HG03039 (cell line): ENCODE data around the gene CDK11B.
"Not testable (repeated sequence)": the region's sequence is repeated elsewhere in the genome, so short reads cannot be mapped to it uniquely, and the experiment has no call there.

Source experiments
- ATAC-seq: cut with Tn5 transposase; IDR thresholded peaks from one replicate; pipeline ENCODE4 v1.9.1; 2021; ENCODE audit warnings: mild to moderate bottlenecking, moderate library complexity; ENCODE audit not compliant: unreplicated experiment

CDK11B gene

DNA sequence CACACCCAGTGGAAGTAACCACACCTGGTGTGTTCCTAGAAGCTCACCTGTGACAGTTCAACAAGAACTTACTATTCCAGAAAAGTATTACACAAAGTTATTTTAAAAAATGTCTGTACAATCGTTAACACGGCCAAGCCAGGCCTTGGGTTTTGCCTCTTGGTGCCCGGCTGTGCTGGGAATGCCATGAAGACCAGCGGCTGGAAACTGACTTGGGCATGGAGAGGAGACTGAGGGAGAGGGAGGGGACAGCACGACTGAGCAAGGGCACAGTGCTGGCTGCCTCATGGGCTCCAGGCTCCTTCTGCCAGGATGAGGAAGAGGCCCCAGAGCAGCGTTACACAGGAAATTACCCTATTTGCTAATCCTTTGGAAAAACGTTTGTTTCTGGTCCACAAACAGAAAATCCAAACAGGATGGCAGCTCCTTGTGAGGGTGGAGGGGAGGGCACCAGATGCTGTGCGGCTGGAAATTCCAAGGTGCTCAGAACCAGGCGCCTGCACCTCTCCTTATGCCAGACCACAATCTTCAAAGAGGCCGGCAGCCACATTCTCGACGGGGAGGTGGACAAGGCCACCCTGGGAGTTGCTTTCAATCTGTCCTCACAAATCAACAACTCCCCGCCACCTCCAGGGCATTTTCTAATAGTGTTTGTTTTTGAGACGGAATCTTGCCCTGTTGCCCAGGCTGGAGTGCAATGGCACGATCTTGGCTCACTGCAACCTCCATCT lies 4.2 kb upstream of the CDK11B start:
- ATAC-seq = not testable (repeated sequence)

DNA sequence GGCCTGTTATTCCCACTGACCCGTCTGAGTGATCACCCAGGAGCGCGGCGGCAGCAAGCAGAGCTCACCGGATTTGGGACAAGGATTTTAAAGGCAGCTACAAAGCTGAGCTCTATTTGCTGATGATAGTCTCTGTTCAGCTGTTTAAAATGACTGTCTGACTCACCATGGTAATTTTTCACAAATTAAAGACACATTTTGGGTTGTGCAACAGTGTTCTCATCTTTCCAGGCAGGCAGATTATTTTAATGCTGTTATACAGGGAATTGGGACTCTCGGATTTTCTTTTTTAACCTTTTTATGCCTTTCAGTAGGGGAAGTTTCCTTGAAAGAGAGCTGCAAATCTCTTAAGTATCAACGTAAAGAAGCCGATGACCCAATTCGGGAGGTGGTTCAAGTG lies 3.6 kb upstream of the CDK11B start:
- ATAC-seq = not testable (repeated sequence)

DNA sequence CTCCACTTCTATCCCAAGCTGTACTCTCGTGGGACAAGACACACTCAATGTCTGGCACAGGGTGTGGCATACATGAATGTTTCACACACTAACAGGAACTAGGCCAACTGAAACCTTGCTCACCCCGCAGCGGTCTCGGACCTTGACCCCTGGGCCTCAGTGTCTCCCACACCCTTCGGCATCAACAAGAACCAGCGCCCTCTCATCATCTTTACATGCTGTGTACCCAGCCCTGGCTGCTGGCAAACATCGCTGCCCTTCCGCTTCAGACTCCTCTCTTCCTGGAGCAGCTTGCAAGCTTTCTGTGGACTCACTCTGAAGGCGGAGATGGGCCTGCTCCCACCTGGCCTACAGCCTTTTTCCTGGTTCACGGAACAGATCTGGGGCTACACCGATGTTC lies 10.5 kb downstream of the CDK11B start:
- not testable (repeated sequence) for ATAC-seq

DNA sequence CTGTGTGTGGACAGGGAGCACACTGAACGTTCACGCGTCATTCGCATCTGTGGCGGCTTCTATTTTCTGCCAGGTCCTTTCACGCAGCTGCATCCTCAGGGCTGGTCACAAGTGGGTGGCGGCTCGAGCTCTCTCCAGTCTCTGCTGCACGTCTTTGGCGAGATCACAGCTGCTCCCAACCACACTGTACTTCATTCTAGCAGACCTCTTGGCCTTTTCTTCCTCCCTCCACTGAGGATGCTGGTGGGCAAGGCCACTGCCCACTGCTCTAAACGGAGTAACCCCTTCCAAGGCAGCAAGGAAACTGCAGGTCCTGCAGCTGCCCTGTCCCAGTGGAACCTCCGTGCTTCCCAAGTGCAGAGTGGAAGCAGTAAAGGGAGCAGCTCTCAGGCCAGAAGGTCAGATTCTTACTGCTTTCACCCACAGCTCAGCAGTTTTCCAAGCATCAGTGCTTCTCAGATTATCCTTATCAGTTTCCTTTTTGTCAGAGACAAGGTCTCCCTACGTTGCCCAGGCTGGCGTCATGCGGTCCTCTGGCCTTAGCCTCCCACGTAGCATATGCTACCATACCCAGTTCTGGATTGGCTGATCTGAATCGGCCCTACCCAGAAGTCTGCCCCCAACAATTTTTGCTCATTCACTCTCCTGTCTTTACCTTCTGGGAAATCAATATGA lies 11.1 kb downstream of the CDK11B start:
- not testable (repeated sequence) for ATAC-seq

DNA sequence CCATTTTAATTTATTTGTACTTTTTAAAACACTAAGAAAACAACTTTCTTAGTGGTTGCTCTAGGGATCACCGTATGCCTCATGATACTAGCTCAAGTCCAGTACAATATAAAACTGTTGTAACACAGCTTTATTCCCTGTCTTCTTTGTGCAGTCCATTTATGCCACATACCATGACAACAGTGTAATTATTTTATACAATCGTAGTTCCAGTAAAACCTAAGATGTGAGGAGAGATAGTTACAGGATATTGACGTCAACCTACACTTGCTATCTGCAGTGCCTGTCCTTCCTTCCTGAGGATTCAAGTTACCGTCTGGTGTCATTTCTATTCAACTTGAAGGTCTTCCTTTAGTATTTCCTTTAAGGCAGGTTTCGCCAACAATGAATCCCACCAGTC lies 12.5 kb downstream of the CDK11B start:
- not testable (repeated sequence) for ATAC-seq

DNA sequence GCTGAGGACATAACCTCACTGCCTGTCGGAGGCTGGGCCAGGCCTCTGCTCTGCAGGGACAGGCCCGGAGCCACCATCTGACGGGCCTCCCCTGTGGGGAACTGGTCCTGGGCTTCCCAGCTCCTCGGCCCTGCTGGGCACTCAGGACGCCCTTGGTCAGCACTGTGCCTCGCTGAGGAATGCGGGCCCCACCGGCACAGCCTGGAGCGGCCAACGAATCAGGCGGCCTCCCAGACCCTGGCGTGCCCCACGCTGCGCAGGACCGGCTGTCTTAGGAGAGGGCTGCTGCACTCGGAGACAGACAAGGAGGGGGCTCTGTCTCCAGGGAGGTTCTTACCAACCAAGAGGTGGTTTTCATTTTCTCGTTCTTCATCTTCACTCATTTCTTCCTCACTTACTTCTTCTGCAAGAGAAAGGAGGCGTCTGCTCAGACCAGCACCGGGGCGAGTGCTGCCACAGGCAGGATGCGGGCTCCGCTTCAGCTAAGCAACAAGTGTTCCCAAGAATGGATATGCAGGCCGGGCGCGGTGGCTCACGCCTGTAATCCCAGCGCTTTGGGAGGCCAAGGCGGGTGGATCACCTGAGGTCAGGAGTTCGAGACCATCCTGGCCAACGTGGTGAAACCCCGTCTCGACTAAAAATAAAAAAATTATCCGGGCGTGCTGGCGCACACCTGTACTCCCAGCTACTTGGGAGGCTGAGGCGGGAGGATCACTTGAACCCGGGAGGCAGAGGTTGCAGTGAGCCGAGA lies 17.9 kb downstream of the CDK11B start:
- not testable (repeated sequence) for ATAC-seq

DNA sequence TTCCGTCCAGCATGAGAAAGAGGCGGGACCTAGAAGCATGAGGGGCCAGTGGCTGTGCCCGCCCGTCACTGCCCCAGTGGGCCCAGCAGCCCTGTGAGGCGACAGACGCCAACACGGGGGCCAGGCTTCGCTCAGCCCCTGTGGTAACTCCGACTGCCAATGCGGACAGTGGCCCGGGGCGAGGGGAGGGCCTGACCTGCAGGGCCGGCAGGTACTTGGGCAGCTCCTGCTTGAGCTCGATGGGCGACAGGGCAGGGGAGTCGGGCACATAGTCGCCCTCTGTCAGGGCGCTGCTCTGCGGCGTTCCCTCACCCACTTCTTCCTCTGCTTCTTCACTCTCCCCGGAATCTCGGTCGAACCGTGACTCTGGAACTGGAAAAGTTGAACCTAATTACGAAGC lies 18.7 kb downstream of the CDK11B start:
- not testable (repeated sequence) for ATAC-seq

DNA sequence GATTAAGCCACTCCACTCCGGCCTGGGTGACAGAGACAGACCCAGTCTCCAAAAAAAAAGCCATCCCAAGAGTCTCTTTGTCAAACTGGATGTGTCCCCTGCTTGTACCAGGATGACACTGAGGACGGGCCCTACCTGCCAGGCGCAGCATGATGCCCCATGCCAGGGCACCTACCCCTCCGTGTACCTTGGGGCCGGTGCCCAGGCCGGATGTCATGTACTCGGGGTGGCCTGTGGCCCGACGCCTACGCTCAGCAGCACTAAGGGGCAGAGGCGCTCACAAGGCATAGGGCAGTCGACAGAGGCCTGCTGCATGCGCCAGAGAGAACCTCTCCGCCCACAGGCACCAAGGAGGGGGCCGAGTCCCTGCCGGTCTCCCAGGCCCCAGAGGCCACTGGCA lies 19.4 kb downstream of the CDK11B start:
- ATAC-seq = not testable (repeated sequence)

DNA sequence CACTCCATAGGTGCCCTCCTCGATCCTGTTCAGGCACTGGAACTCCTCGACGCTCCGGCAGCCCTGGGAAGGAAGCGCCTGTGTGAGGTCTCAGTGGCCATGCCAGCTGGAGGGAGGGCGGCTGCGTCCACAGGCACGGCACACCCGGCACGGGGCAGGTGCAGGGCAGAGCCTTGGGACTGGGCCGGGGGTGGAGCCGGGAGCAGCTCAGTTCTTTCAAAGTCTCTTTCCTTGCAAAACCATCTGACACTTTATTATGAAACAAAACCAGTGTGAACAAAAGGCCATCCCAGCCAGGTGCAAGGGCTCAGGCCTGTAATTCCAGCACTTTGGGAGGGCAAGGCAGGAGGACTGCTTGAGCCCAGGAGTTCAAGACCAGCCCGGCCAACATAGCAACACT lies 20.3 kb downstream of the CDK11B start:
- ATAC-seq = not testable (repeated sequence)

DNA sequence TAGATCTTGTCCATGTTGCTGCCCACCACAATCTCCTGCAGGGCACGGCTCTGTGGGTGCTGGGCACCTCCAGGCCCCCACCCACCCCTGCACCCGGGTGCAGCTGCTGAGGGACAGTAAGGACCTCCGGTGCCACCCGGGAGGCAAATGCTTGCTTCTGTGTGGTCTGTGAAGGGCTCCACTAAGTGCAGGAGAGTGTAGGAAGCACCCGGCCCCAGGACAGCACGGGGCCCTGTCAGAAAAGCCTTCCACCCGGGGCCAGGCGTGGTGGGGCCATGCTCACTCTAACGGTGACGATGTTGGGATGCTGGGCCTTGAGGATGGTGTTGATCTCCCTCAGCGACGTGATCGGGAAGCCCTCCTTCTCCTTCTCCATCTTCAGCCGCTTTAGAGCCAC lies 21.3 kb downstream of the CDK11B start:
- ATAC-seq = not testable (repeated sequence)

DNA sequence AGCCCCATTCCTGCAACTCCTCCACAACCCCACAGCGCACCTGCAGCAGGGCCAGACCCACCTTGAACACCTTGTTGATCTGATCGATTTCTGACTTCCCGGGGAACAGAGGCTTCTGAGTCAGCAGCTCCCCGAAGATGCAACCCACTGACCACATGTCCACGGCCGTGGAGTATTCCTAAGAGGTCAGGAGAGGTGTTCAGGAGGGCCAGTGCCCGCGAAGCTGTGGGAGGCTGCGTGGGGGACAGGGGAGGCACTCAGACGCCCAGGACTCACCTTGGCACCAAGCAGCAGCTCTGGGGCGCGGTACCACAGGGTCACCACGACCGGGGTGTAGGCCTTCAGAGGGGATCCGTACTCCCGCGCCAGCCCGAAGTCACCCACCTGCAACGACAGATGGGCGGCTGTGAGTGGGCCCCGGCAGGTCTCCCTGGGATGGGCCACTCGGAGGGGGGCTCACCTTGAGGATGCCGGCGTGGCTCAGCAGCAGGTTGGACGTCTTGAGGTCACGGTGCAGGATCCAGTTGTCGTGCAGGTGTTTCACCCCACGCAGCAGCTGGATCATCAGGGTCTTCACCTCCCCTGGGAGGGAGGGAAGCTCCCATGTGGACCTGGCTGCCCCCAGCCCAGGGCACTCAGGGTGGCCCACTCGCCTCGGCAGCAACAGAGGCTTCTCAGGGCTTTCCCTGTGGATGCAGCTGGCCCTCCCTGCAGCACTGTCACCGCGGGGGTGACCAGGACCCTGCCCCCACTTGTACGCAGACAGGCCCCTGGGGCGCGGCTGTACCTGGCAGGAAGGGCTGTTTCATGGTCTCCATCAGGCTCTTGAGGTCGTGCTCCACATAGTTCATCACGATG lies 22.0 kb downstream of the CDK11B start:
- ATAC-seq = not testable (repeated sequence)

DNA sequence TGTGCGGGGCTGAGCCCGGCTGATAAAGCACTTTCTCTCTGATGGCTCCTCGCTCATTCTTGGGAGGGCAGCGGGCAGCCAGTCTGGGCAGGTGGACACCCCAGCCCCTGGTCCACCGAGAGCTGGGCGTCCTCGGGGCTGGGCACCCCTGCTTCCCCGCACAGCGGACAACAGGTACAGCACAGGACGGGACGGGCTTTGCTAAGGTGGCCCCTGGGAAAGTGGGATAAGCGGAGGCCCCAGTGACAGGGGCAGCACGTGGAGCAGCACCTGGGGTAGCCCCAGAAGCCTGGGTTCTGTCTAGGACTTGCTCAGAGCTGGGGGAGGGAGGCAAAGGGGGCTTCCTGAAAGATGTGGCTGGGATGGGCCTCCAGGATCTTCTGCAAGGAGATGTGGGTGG lies 24.2 kb downstream of the CDK11B start:
- ATAC-seq = not testable (repeated sequence)

DNA sequence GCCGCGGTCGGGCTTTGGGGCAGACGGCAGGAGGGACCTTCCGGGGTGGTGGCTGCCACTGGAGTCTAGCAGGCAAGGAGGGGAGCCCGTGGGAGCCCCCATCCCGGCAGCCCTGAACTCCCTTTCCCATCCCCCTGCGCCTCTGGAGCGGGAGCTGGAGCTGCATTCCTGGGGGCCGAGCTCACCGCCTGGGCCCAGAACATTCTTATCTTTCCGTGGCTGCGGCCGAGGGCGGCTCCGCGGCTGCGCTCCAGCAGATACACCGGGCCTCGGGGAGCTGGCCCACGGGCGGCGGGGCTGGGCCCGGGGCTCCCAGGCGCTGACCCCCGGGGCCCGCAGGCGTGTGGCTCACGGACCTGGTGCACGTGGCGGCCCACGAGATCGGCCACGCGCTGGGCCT lies 25.4 kb downstream of the CDK11B start:
- ATAC-seq = not testable (repeated sequence)

DNA sequence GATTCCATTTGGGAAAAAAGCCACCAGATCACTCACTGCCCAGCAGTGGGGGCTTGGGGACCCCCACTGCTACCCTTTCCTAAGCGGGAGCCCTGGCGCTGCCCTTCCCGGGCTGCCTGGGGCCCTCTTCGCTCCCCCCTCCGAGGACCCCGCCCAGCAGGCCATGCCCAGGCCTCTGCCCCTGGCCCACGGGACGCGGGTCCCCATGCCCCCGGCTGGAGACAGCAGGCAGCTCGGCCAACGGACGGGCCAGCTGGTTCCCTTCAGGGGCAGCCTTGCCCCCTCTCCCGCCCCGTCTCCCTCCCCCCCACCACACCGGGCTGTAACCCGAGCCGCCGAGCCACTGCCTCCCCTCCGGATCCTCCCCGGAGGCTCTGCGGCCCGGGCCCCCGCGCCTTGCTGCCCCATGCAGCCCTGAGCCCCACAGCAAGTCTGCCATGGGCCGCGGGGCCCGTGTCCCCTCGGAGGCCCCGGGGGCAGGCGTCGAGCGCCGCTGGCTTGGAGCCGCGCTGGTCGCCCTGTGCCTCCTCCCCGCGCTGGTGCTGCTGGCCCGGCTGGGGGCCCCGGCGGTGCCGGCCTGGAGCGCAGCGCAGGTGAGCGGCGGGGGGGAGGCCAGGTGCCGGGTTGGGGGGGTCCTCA lies 26.9 kb downstream of the CDK11B start, which contains the start of gene MMP23B:
MMP23B (plus strand) TSS at position 392 of the 639 bp plus-strand sequence; CDS start at position 438, 46 bp downstream.
- ATAC-seq = no peak

DNA sequence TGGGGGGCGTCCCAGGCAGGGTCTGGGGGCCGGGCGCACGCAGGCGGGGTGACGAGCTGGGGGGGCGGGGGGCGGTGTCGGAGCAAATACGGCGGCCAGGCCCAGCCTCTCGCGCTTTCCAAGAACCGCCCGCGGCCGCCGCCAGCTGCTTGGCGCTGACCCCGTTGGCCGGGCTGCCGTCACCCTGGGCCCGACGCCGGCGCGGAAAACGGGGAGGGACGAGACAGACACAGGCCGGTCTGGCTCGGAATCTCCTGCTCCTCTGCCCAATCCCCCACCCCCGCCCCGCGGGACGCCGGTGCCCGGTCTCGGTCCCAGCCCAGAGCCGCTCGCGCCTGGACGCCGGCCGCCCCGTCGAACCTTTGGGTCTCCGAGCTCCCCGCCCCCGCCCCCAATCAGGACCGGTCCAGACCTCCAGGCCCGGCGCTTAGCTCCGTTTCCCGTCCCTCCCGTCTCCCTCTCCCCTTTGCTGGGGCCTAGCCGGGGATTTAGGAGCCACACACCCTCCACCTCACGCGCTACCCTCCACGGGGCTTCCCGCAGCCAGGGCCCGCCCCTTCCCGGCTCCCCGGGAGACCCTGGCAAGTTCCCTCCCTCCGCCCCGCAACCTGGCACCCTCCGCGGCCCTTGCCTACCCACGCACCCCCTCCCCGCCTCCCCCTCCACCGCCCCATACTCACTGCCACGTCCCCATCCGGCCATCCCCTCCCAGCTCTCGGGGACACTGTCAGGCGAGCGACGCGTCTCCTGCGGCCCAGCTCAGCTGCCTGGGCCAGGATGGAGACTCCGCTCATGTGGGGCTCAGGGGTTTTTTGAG lies 27.6 kb downstream of the CDK11B start:
- no peak for ATAC-seq

DNA sequence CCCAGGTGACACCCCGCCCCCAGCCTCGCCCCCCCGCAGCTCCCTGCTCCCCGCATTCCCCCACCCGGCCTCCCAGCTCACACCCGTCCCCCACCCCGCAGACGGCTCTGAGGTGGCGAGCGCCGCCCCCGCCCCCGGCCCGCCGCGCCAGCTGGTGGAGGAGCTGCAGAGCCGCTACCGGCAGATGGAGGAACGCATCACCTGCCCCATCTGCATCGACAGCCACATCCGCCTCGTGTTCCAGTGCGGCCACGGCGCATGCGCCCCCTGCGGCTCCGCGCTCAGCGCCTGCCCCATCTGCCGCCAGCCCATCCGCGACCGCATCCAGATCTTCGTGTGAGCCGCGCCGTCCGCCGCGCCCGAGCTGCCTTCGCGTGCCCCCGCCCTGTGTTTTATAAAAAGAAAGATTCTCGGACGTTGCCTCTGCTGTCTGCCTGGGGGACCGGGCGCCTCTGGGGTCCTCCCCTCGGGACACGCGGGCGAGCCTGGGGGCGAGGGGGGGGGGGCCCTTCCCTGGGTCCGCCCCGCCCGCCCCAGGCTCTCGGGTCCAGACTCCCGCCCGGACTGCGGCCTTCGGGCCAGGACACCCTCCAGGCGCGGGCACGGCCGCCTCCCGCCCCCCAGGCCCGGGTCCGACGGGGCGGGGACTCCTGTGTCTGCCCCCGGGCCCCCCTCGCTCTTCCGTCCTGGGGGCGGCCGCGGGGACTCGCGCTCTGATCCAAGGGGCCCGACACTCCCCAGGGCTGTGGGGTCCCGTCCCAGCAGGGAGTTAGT lies 28.4 kb downstream of the CDK11B start:
- ATAC-seq = no peak

DNA sequence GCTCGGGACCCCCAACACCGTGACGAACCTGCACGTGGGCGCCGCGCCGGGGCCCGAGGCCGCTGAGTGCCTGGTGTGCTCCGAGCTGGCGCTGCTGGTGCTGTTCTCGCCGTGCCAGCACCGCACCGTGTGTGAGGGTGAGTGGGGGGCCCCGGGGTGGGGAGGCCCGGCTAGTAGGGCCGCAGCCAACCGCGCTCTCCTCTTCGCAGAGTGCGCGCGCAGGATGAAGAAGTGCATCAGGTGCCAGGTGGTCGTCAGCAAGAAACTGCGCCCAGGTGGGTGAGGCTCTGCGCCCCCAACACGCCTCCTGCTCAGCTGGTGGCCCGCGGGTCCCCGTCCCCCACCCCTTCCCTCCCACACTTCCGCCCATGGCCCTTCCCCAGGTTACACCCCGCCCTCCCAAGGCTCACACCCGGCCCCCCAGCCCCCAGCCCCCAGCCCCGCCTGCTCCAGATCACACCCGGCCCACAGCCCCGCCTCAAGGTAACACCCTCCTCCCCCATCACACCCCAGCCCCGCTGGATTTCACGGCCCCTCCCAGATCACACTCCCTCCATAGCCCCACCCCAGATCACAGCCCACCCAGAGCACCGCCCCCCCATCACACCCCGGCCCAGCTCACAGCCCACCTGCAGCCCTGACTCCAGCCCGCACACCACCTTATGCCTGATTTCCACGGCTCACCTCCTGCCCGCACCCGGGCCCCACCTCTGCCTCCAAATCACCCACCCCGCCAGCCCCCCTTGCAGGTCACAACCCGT lies 29.2 kb downstream of the CDK11B start:
- ATAC-seq = no peak
